Activated CD4-positive, alpha-beta memory T cell treated with anti-CD3 and anti-CD28 coated beads, Interleukin-2, amount 10 ng/mL, durations not matched to agents 7 days and 5 days (primary cell): Measurements from ENCODE around the gene MRPL48. TPM values are rescaled to one million over a fixed set of nuclear protein-coding genes. Genes with fewer than 3 reads are reported as not detected.

ENCODE experiments used
- total RNA-seq, 2 experiments: library from RNA; stranded (reverse); gene quantifications; one replicate each; pipeline ENCODE4 v1.2.3, GENCODE V29; 2021

Gene MRPL48
- total RNA-seq, 2 experiments from 2014 or later: 35.9 to 45.5 TPM

Other genes with a start within 250 kb of the MRPL48 start
- 10 to 100 TPM; 22.2 to 24.0 TPM for gene FAM168A, start 189.8 kb upstream of the MRPL48 start, total RNA-seq
- 1 to 10 TPM; 8.4 to 8.6 TPM for gene PLEKHB1, start 141.3 kb upstream of the MRPL48 start, total RNA-seq
- gene RAB6A, start 26.8 kb upstream of the MRPL48 start, total RNA-seq: 100 to 1,000 TPM; 104 to 108 TPM
- 10 to 100 TPM; 49.8 to 51.5 TPM for gene COA4, start 89.0 kb downstream of the MRPL48 start, total RNA-seq
- gene PAAF1, start 89.1 kb downstream of the MRPL48 start, total RNA-seq: 10 to 100 TPM; 21.6 TPM
- gene DNAJB13, start 163.2 kb downstream of the MRPL48 start, total RNA-seq: not detected
- gene UCP2, start 195.0 kb downstream of the MRPL48 start, total RNA-seq: 100 to 1,000 TPM; 400 to 407 TPM
- 1 to 10 TPM; 1.8 to 2.4 TPM for gene UCP3, start 221.2 kb downstream of the MRPL48 start, total RNA-seq